Keratinocyte (primary cell): ENCODE results near the gene PMF1. TPM values are rescaled to one million over a fixed set of nuclear protein-coding genes. Genes with fewer than 3 reads are reported as not detected.

ENCODE experiments used
- DNase-seq: peaks from one replicate; pipeline ENCODE4 v3.0.0-alpha.2; 2011; ENCODE audit warnings: low read depth, missing footprints, low spot score
- FAIRE-seq: peaks from 2 replicates; lab custom pipeline; 2011; peaks lifted over from hg19 to GRCh38; lab: Jason Lieb, UNC
- H2AFZ ChIP-seq: 2 replicates; pipeline ENCODE4 v1.6.0; 2012; ENCODE audit warnings: low read length, control low read depth, inconsistent platforms; ENCODE audit not compliant: control insufficient read depth
- H3K27ac ChIP-seq: 2 replicates; pipeline ENCODE4 v1.5.1; 2011; ENCODE audit warnings: low read length; ENCODE audit not compliant: control insufficient read depth, insufficient read depth
- H3K27me3 ChIP-seq: 3 replicates; pipeline ENCODE4 v1.6.0; 2011; ENCODE audit warnings: low read length; ENCODE audit not compliant: control insufficient read depth, insufficient read depth; ENCODE audit errors: extremely low read depth
- H3K36me3 ChIP-seq, 2 experiments: 2 replicates in 1 of 2; 3 replicates in 1 of 2; pipeline ENCODE4 v1.5.1; 2011; ENCODE audit warnings: low read length in 2 of 2, mild to moderate bottlenecking in 1 of 2; ENCODE audit not compliant: control insufficient read depth in 2 of 2, insufficient read depth in 2 of 2; ENCODE audit errors: extremely low read depth in 1 of 2
- H3K4me1 ChIP-seq: 3 replicates; pipeline ENCODE4 v1.5.1; 2011; ENCODE audit warnings: low read length; ENCODE audit not compliant: control insufficient read depth, insufficient read depth; ENCODE audit errors: extremely low read depth
- H3K4me2 ChIP-seq: 3 replicates; pipeline ENCODE4 v1.6.0; 2011; ENCODE audit warnings: low read depth, low read length; ENCODE audit not compliant: control insufficient read depth, insufficient read depth; ENCODE audit errors: extremely low read depth
- H3K4me3 ChIP-seq, 3 experiments: fragments of 200-600 bp in 1 of 3; sonication (generic) in 1 of 3; 2 replicates in 2 of 3; 3 replicates in 1 of 3; pipeline ENCODE4 v1.5.1; 2011 to 2016; ENCODE audit warnings: low read length in 3 of 3, mild to moderate bottlenecking in 3 of 3, control low read depth in 2 of 3, inconsistent platforms in 1 of 3, low read depth in 1 of 3, mixed read lengths in 1 of 3, mixed run types in 1 of 3, moderate library complexity in 1 of 3; ENCODE audit not compliant: control insufficient read depth in 2 of 3, insufficient read depth in 2 of 3; ENCODE audit errors: extremely low read depth in 1 of 3
- H3K79me2 ChIP-seq: 2 replicates; pipeline ENCODE4 v1.6.0; 2012; ENCODE audit warnings: low read length; ENCODE audit not compliant: control insufficient read depth, insufficient read depth
- H3K9ac ChIP-seq: 3 replicates; pipeline ENCODE4 v1.6.0; 2011; ENCODE audit warnings: low read length; ENCODE audit not compliant: control insufficient read depth, insufficient read depth; ENCODE audit errors: extremely low read depth
- H3K9me1 ChIP-seq: 3 replicates; pipeline ENCODE4 v1.6.0; 2011; ENCODE audit warnings: low read length; ENCODE audit not compliant: control insufficient read depth, insufficient read depth; ENCODE audit errors: extremely low read depth
- H3K9me3 ChIP-seq: 2 replicates; pipeline ENCODE4 v1.5.1; 2012; ENCODE audit warnings: low read depth, low read length; ENCODE audit not compliant: control insufficient read depth
- H4K20me1 ChIP-seq: 3 replicates; pipeline ENCODE4 v1.6.0; 2011; ENCODE audit warnings: low read length; ENCODE audit not compliant: control insufficient read depth, insufficient read depth; ENCODE audit errors: extremely low read depth
- CTCF ChIP-seq, 3 experiments: IDR thresholded peaks in 1 of 3; conservative IDR thresholded peaks in 1 of 3; optimal IDR thresholded peaks in 1 of 3; 2 replicates in 2 of 3; 3 replicates in 1 of 3; pipeline versions ENCODE3 to v1.5.1; 2011; ENCODE audit warnings: low read length in 3 of 3, mild to moderate bottlenecking in 3 of 3, moderate library complexity in 2 of 3, control low read depth in 1 of 3, inconsistent platforms in 1 of 3; ENCODE audit not compliant: insufficient read depth in 2 of 3; ENCODE audit errors: extremely low read depth in 1 of 3
- EZH2 ChIP-seq: IDR thresholded peaks from one replicate; pipeline ENCODE4 v1.6.1; 2012; ENCODE audit warnings: inconsistent platforms, mild to moderate bottlenecking, low read length, moderate library complexity
- dilution Hi-C: fragments of 300-500 bp; cut with MboI; formaldehyde crosslinking; loops from one replicate; pipeline ENCODE4 v1.7.0; 2020; ENCODE audit warnings: low sequenced_read_pairs; ENCODE audit not compliant: extremely low pct_ligation_motif_present
- polyA plus RNA-seq, 5 experiments: library from polyadenylated mRNA; depleted of rRNA in 3 of 5; stranded (reverse) in 3 of 5; stranded (forward) in 1 of 5; unstranded in 1 of 5; fragments of >200 nt; gene quantifications; 1 replicate in 1 of 5; 2 replicates in 3 of 5; 3 replicates in 1 of 5; pipeline versions ENCODE4 v1.2.1 to v1.2.3, GENCODE V29; 2011 to 2012; ENCODE audit warnings: missing spikeins in 2 of 5, low read depth in 1 of 5, low replicate concordance in 1 of 5

PMF1 gene
- polyA plus RNA-seq, 1 donor (not counting 4 experiments of a cell fraction or from before 2014, with no cell fraction given): 41.0 TPM

- peaks cover 28 to 51% of the 10 kb centered on the region in 2 experiments for H3K36me3 ChIP-seq
- no peaks in the 10 kb centered on the region for H3K27me3 ChIP-seq
- H2AFZ ChIP-seq: no peak overlapping the region
- dilution Hi-C loops: no loop called here
- TF ChIP-seq CTCF (optimal IDR thresholded peaks at IDR 0.05 in 1 of 3, IDR thresholded peaks at IDR 0.05 in 1 of 3, conservative IDR thresholded peaks at IDR 0.05 in 1 of 3; ENCODE audit: extremely low read depth in 1 of 3, insufficient read depth in 2 of 3, low read length in 3 of 3): no peak
- TF ChIP-seq EZH2: no peak
- no peaks in the 10 kb centered on the region for H3K9me3 ChIP-seq
- no peaks in the 10 kb centered on the region for H3K79me2 ChIP-seq
- no peak overlapping the region for H3K27ac ChIP-seq
- no peaks in the 10 kb centered on the region for H4K20me1 ChIP-seq
- H3K9me1 ChIP-seq: no peaks in the 10 kb centered on the region
- no peak overlapping the region for H3K9ac ChIP-seq
- no peak for FAIRE-seq
- no peak overlapping the region for H3K4me2 ChIP-seq
- DNase-seq: no peak
- peaks cover 18% of the 10 kb centered on the region for H3K4me1 ChIP-seq
- no peak overlapping the region for H3K4me3 ChIP-seq
Measured at GRCh38 chr1:156251527-156251926, 38.7 kb downstream of the PMF1 start.

GRCh38 chr1:156253634-156254033 lies 40.8 kb downstream of the PMF1 start:
- no peaks in the 10 kb centered on the region for H4K20me1 ChIP-seq
- no peaks in the 10 kb centered on the region for H3K9me3 ChIP-seq
- peaks cover 22% of the 10 kb centered on the region for H3K4me1 ChIP-seq
- H3K9me1 ChIP-seq: no peaks in the 10 kb centered on the region
- TF ChIP-seq CTCF (optimal IDR thresholded peaks at IDR 0.05 in 1 of 3, IDR thresholded peaks at IDR 0.05 in 1 of 3, conservative IDR thresholded peaks at IDR 0.05 in 1 of 3; ENCODE audit: extremely low read depth in 1 of 3, insufficient read depth in 2 of 3, low read length in 3 of 3) (no peak), EZH2 (no peak)
- peaks cover 37 to 67% of the 10 kb centered on the region in 2 experiments for H3K36me3 ChIP-seq
- DNase-seq (no peak), FAIRE-seq (no peak)
- no peak overlapping the region for H3K9ac ChIP-seq
- no peaks in the 10 kb centered on the region for H3K27me3 ChIP-seq
- H2AFZ ChIP-seq: no peak overlapping the region
- H3K79me2 ChIP-seq: no peaks in the 10 kb centered on the region
- dilution Hi-C loops: no loop called here
- H3K27ac ChIP-seq: no peak overlapping the region
- H3K4me3 ChIP-seq: no peak overlapping the region
- H3K4me2 ChIP-seq: no peak overlapping the region
